CD4-positive, alpha-beta T cell treated with Interleukin-17A for 4 hours (primary cell): Measurements from ENCODE around the gene MOBP.
"Not testable (repeated sequence)": the region's sequence is repeated elsewhere in the genome, so short reads cannot be mapped to it uniquely, and the experiment has no call there.

Experiments used
- DNase-seq: peaks from one replicate; pipeline ENCODE4 v3.0.0-alpha.2; 2020; ENCODE audit warnings: mixed read lengths

The MOBP gene

DNA sequence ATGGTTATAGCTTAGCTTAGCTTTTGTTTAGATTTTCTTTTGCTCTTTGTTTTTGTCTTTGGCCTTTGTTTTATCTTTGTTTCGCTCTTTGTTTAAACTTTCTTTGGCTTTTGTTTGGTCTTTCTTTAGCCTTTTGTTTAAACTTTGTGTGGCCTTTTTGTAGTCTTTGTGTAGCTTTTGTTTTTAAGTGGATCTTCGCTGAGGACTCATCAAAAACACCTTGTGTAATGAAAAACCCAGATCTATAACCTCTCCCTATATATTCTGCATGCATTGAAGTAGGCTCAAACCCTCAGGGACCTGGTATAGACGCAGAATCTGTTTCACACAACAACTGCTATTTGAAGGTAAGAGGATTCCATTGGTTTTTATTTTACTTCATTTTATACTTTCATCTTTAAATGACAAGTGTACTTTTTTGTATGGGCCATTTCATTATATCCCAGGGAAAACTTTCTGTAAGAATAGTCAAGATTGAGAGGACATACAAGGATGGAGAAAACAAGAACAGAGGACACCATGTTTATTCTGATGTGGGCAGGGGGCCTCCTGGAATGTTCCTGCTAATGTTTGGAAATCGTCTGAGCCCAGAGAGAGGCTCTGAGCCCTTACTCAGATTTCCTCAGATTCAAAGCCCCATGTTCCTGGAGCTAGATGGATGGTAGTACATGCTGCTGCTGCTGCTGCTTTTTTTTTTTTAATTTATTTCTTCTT, at the start of gene MOBP:
Gene MOBP (plus strand): TSS at position 287 of the 714 bp plus-strand sequence. CDS start 34,390 bp downstream, outside the sequence.
- DNase-seq: no peak

GRCh38 chr3:39418556-39419225, 48.8 kb upstream of the MOBP start:
- not testable (repeated sequence) for DNase-seq

GRCh38 chr3:39419742-39420315, 47.7 kb upstream of the MOBP start:
- no peak for DNase-seq

- no peak for DNase-seq
Measured at GRCh38 chr3:39420543-39420942, 46.9 kb upstream of the MOBP start.

DNA sequence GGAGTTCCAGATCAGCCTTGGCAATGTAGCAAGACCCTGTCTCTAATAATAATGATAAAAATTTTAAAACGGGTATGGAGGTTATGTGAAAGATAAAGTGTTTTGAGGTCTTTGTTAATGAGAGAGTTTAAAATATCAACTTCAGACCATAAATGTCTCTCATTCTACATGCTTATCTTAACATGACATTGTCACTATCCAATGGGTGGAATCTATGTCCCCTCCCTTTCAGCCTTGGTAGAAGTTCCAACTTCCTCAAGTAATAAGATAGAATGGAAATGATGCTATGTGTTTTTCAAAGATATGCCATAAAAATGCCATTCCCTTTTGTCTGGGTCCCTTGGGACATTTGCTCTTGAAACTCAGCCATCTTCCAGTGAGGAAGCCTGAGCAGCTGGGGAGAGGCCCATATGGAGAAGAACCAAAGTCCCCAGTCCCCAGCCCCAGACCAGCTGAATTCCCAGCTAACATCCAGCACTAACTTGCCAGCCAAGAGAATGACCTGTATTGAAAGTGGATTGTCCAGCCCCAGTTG, 44.0 kb upstream of the MOBP start:
- no peak for DNase-seq

DNA sequence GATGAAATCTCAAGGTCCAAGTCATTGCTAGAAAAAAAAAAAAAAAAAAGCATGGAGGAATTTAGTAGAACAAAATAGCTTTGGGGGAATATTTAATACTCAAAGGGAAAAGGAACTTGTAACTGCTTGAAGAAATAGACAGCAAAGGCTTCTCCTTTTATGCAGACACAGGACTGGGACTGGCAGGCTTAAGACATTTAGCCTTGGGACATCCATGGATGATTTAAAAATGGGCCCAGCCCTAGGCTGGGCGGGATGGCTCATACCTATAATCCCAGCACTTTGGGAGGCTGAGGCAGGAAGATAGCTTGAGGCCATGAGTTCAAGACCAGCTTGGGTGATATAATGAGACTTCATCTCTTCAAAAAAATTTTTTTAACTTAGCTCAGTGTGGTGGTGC, 41.2 kb upstream of the MOBP start:
- no peak for DNase-seq

DNA sequence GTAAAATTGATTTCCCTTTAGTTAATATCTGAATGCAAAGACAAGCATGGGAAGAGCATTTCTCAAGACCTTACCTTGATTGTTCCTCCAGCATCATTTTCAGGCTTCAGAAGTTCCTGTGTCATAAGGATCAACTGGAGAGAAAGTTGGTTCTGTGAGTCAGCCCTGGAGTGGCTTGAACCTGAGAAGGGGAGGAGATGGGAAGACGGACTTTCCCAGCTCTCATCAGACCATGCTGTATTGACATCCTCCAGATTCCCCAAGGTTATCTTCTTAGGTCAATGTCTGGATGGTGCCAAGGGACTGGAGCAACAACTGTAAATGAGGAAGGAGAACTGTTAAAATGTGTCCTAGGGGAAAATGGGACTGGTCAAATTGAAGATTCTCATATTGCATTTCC, 40.0 kb upstream of the MOBP start:
- DNase-seq: no peak

- no peak for DNase-seq
Measured at GRCh38 chr3:39428745-39429201, 38.7 kb upstream of the MOBP start.

- DNase-seq: no peak
Measured at GRCh38 chr3:39429466-39429865, 38.0 kb upstream of the MOBP start.

- no peak for DNase-seq
Measured at GRCh38 chr3:39432342-39432741, 35.1 kb upstream of the MOBP start.

DNA sequence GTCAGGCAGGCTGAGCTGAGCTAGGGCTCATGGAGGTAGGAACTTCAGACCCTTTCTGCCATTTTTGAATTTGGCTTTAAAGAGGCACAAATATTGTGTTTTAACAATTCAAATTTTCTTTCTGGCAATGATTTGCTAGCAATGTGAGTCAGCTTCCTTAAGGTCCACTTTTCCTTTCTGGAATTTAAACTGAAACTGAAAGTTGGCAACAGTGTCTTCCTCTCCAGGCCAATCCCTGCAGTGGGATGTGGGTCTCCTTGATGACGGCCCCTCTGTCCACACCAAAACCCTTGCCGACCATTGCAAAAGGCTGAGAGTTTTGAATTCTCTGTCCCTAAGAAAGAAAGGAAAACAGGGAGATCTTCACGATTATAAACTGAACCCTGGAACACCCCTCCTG, 33.8 kb upstream of the MOBP start:
- no peak for DNase-seq

GRCh38 chr3:39434574-39434973, 32.9 kb upstream of the MOBP start:
- DNase-seq: no peak

GRCh38 chr3:39435006-39435748, 32.3 kb upstream of the MOBP start:
- DNase-seq: no peak

DNA sequence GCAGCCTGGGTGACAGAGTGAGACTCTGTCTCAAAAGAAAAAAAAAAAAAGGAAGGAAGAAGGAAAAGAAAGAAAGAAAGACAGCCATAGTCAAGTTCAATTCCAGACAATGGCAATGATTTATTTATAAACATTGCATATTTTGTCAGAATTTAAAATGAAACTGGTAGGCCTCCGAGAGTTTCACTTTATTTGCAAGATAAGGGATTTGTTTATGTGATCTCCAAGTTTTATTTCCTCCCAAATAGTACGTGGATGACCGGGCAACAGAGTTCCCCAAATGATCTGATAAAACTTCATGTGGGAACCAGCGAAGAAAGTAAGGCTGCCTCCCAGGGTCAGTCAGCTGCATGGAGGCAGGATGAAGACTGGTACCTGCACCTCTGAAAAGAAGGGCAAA, 28.6 kb upstream of the MOBP start:
- DNase-seq: no peak

DNA sequence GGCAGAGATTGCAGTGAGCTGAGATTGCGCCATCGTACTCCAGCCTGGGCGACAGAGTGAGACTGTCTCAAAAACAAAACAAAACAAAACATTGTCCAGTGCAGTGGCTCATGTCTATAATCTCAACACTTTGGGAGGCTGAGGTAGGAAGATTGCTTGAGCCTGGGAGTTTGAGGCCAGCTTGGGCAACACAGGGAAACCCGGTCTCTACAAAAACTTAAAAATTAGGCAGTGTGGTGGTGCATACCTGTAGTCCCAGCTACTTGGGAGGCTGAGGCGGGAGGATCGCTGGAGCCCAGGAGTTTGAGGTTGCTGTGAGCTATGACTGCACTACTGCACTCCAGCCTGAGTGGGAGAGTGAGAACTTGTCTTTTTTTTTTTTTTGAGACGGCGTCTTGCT, 27.2 kb upstream of the MOBP start:
- DNase-seq: no peak

GRCh38 chr3:39443530-39443929, 23.9 kb upstream of the MOBP start:
- DNase-seq: no peak

DNA sequence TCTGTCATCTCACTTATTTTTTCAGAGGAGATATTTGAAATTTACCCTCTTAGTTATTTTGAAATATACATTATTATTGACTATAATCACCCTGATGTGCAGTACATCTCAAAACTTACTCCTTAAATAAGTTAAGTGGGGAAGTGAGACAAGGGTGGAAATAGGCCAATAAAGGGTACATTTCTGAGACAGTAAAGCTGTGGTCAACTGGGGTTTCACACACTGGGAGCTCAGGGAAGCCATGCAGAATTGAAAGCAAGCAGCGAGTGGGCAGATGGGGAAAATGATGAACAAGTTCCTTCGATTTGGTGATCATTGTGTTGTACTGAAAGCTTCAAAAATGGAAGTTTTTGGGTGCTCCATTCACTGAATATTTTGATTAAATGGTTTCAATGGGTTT, 21.6 kb upstream of the MOBP start:
- DNase-seq: no peak

DNA sequence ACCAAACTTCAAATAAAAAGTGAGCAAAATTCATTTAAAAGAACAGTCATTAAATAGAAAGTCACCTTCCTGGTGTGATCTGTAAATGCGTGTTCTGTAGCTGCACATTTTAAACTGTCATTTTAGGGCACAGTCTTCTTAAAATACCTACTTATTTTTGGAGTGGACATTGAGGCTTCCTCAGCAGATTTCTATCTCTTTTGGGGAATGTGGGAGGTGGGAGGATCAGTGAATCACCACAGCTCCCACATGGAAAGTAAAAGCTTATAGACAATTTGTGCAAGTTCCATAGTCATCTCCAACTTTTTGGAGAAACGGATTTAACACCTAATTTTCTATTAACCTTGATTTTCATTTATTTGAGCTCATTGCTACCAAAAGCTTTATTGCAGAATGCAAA, 21.0 kb upstream of the MOBP start:
- no peak for DNase-seq

DNA sequence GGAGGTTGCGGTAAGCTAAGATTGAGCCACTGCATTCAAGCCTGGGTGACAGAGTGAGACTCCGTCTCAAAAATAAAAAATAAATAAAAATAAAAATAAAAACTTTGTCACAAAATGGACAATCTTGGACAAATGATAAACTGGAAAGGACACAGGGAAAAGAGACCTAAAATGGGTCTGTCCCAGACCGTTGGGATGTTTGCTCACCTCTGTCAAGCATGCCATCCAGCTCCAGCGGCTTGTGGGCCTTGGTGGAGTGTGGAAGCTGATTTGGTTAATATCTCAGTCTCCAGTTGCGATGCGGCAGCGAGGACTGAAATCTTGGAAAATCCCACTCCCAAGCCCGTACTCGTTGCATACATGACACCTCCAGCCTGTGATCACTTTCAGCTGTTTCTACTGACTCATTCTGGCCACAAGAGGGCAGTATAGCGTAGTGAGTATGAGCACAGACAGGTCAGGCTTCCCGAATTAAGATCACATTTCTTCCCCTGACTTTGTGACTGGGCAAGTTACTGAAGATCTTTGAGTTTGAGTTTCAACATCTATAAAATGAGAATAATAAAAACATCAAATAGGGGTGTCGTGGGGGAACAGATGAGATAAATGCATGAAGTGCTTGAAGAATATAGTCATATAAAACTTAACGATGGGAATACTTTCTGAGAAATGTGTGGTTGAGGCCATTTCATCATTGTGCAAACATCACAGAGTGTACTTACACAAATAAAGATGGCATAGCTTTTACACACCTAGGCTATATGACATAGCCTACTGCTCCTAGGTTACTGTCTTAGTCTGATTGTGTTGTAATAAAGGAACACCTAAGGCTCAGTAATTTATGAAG, 19.6 kb upstream of the MOBP start:
- DNase-seq: peak; percentile 71

DNA sequence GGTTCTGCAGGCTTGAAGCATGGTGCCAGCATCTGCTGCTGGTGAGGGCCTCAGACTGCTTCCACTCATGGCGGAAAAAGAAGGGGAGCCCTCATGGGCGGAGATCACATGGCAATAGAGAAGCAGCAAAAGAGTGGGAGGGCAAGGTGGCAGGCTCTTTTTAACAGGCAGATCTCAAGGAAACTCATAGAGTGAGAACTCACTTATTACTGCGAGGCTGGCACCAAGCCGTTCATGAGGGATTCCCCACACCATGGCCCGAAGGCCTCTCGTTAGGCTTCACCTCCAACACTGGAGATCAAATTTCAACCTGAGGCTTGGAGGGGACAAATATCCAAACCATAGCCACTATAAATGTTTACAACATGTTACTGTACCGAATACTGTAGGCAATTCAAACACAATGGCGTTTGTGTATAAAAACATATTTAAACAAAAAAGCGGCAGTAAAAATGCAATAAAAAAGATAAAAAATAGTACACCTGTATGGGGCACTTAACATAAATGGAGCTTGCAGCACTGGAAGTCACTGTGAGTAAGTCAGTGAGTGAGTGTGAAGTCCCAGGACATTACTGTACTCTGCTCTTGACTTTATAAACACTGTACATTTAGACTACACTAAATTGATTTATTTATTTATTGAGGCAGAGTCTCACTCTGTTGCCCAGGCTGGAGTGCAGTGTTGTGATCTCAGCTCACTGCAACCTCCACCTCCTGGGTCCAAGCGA, 18.8 kb upstream of the MOBP start:
- DNase-seq: no peak

- no peak for DNase-seq
Measured at GRCh38 chr3:39449796-39450195, 17.7 kb upstream of the MOBP start.

- DNase-seq: no peak
Measured at GRCh38 chr3:39453134-39453533, 14.3 kb upstream of the MOBP start.
